GM12864 (cell line): ENCODE data around the gene AQP9.

ENCODE experiments used
- DNase-seq: peaks from one replicate; pipeline ENCODE4 v3.0.0-alpha.2; 2011; ENCODE audit warnings: low read depth
- H3K4me3 ChIP-seq: 2 replicates; pipeline ENCODE4 v1.5.1; 2011; ENCODE audit warnings: mild to moderate bottlenecking, low read depth, low read length, control low read depth
- TF ChIP-seq, protein P1 (sequence below): IDR thresholded peaks from 2 replicates; pipeline ENCODE4 v1.5.1; 2011; ENCODE audit warnings: low read depth, mild to moderate bottlenecking, moderate library complexity, low read length, control low read depth, inconsistent platforms; ENCODE audit errors: missing control alignments

AQP9 gene

GRCh38 chr15:58233341-58233740, 95.2 kb downstream of the AQP9 start:
- TF ChIP-seq, protein P1, sequence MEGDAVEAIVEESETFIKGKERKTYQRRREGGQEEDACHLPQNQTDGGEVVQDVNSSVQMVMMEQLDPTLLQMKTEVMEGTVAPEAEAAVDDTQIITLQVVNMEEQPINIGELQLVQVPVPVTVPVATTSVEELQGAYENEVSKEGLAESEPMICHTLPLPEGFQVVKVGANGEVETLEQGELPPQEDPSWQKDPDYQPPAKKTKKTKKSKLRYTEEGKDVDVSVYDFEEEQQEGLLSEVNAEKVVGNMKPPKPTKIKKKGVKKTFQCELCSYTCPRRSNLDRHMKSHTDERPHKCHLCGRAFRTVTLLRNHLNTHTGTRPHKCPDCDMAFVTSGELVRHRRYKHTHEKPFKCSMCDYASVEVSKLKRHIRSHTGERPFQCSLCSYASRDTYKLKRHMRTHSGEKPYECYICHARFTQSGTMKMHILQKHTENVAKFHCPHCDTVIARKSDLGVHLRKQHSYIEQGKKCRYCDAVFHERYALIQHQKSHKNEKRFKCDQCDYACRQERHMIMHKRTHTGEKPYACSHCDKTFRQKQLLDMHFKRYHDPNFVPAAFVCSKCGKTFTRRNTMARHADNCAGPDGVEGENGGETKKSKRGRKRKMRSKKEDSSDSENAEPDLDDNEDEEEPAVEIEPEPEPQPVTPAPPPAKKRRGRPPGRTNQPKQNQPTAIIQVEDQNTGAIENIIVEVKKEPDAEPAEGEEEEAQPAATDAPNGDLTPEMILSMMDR = no peak
- no peak overlapping the region for H3K4me3 ChIP-seq
- DNase-seq = no peak
